Measurements from ENCODE around the gene PPP1CA. TPM values are rescaled to one million over a fixed set of nuclear protein-coding genes. Genes with fewer than 3 reads are reported as not detected.
A peak's percentile ranks its signal among the peaks of the same experiment; 100 is the strongest.

PPP1CA gene
- polyA plus RNA-seq, 3 donors: 209 to 551 (median 461) TPM

DNA sequence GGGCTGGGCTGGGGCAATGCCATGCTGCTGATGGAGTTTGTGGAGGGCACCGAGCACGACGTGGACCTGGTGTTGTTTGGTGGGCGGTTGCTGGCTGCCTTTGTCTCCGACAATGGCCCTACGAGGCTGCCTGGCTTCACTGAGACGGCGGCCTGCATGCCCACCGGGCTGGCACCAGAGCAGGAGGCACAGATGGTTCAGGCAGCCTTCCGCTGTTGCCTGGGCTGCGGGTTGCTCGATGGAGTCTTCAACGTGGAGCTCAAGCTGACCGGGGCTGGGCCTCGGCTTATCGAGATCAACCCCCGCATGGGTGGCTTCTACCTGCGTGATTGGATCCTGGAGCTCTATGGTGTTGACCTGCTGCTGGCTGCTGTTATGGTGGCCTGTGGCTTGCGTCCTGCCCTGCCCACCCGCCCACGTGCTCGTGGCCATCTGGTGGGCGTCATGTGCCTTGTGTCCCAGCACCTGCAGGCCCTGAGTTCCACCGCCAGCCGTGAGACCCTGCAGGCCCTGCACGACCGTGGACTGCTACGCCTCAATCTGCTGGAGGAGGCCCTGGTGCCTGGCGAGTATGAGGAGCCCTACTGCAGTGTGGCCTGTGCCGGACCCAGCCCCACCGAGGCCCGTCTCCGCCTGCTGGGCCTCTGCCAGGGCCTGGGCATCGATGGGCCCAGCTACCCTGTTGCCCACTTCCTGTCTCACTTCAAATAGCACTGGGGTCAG is 22.4 kb upstream of the PPP1CA start:
- no peaks in the 10 kb centered on the region for H4K20me1 ChIP-seq (ENCODE audit: insufficient read depth, low read length)
- Mint-ChIP-seq H3K4me3 (no peak overlapping the region), H3K36me3 (no peaks in the 10 kb centered on the region), H3K27me3 (ENCODE audit: low read depth in 3 of 3) (peaks cover 8 to 15% (median 14%) of the 10 kb centered on the region in 3 donors), H3K4me1 (peaks cover 25% of the 10 kb centered on the region), H3K27ac (peak overlapping the region in 2 of 7 donors; percentile 33 to 40), H3K9me3 (peaks cover 0 to 2% (median 0%) of the 10 kb centered on the region in 7 donors)
- TF ChIP-seq, protein P1, sequence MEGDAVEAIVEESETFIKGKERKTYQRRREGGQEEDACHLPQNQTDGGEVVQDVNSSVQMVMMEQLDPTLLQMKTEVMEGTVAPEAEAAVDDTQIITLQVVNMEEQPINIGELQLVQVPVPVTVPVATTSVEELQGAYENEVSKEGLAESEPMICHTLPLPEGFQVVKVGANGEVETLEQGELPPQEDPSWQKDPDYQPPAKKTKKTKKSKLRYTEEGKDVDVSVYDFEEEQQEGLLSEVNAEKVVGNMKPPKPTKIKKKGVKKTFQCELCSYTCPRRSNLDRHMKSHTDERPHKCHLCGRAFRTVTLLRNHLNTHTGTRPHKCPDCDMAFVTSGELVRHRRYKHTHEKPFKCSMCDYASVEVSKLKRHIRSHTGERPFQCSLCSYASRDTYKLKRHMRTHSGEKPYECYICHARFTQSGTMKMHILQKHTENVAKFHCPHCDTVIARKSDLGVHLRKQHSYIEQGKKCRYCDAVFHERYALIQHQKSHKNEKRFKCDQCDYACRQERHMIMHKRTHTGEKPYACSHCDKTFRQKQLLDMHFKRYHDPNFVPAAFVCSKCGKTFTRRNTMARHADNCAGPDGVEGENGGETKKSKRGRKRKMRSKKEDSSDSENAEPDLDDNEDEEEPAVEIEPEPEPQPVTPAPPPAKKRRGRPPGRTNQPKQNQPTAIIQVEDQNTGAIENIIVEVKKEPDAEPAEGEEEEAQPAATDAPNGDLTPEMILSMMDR (IDR thresholded peaks at IDR 0.05): no peak
- no peak overlapping the region for H3K27ac ChIP-seq (ENCODE audit: low read depth in 1 of 2, low read length in 2 of 2)
- peaks cover 6% of the 10 kb centered on the region for H3K79me2 ChIP-seq (ENCODE audit: insufficient read depth, low read length)
- no peaks in the 10 kb centered on the region for H3K9me3 ChIP-seq (replicated peaks in 1 of 2; ENCODE audit: control insufficient read depth in 1 of 2, insufficient read depth in 1 of 2, low read length in 2 of 2)
- H3K4me2 ChIP-seq (replicated peaks; ENCODE audit: extremely low read depth, low read length, poor library complexity, severe bottlenecking): no peak overlapping the region
- no peaks in the 10 kb centered on the region for H3K36me3 ChIP-seq (replicated peaks in 1 of 2; ENCODE audit: control insufficient read depth in 1 of 2, insufficient read depth in 2 of 2, low read length in 2 of 2)
- intact Hi-C loops (cut with micrococcal nuclease): no loop called here
- WGBS (ENCODE audit: insufficient coverage): 90% methylated on average over 34 of the region's 34 CpGs
- no peak overlapping the region for H2AFZ ChIP-seq (ENCODE audit: insufficient read depth, low read depth, low read length, poor library complexity, severe bottlenecking)
- no peak overlapping the region for H3K4me3 ChIP-seq (replicated peaks in 1 of 3; ENCODE audit: low read depth in 2 of 3, low read length in 3 of 3)
- DNase-seq: no peak
- peaks cover 0 to 12% of the 10 kb centered on the region in 2 donors for H3K27me3 ChIP-seq (ENCODE audit: control insufficient read depth in 2 of 2, insufficient read depth in 2 of 2, low read length in 2 of 2)
- peaks cover 26 to 39% of the 10 kb centered on the region in 2 donors for H3K4me1 ChIP-seq (ENCODE audit: control insufficient read depth in 1 of 2, insufficient read depth in 2 of 2, low read length in 2 of 2)
- H3K9ac ChIP-seq (ENCODE audit: insufficient read depth, low read length, poor library complexity, severe bottlenecking): no peak overlapping the region

DNA sequence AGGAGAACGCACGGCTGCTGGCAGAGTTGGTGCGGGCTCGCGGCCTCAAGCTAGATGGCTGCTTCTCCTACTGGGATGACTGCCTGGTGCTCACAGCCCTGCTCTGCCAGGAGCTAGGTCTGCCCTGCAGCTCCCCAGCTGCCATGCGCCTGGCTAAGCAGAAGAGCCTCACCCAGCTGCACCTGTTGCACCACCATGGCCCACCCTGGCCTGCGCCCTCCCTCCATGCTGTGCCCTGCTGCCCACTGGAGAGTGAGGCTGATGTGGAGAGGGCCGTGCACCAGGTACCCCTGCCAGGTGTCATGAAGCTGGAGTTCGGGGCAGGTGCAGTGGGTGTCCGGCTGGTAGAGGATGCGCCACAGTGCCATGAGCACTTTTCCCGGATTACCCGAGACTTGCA is 21.8 kb upstream of the PPP1CA start:
- peak overlapping the region in 1 of 2 donors; percentile 12 for H3K4me3 Mint-ChIP-seq

More for the DNA sequence above, 21.8 kb upstream of the PPP1CA start:
- Mint-ChIP-seq H3K4me1 (peaks cover 25% of the 10 kb centered on the region), H3K27ac (no peak overlapping the region), H3K9me3 (no peaks in the 10 kb centered on the region), H3K36me3 (no peaks in the 10 kb centered on the region), H3K27me3 (ENCODE audit: low read depth in 3 of 3) (peaks cover 9 to 20% (median 20%) of the 10 kb centered on the region in 3 donors)
- Histone ChIP-seq H3K9me3 (replicated peaks in 1 of 2; ENCODE audit: control insufficient read depth in 1 of 2, insufficient read depth in 1 of 2, low read length in 2 of 2) (no peaks in the 10 kb centered on the region), H3K27ac (ENCODE audit: low read depth in 1 of 2, low read length in 2 of 2) (no peak overlapping the region), H3K36me3 (replicated peaks in 1 of 2; ENCODE audit: control insufficient read depth in 1 of 2, insufficient read depth in 2 of 2, low read length in 2 of 2) (no peaks in the 10 kb centered on the region), H3K4me3 (replicated peaks in 1 of 3; ENCODE audit: low read depth in 2 of 3, low read length in 3 of 3) (no peak overlapping the region), H3K27me3 (ENCODE audit: control insufficient read depth in 2 of 2, insufficient read depth in 2 of 2, low read length in 2 of 2) (peaks cover 0 to 17% of the 10 kb centered on the region in 2 donors), H3K9ac (ENCODE audit: insufficient read depth, low read length, poor library complexity, severe bottlenecking) (no peak overlapping the region), H3K4me2 (replicated peaks; ENCODE audit: extremely low read depth, low read length, poor library complexity, severe bottlenecking) (no peak overlapping the region), H2AFZ (ENCODE audit: insufficient read depth, low read depth, low read length, poor library complexity, severe bottlenecking) (no peak overlapping the region), H4K20me1 (ENCODE audit: insufficient read depth, low read length) (no peaks in the 10 kb centered on the region), H3K4me1 (ENCODE audit: control insufficient read depth in 1 of 2, insufficient read depth in 2 of 2, low read length in 2 of 2) (peaks cover 27 to 40% of the 10 kb centered on the region in 2 donors), H3K79me2 (ENCODE audit: insufficient read depth, low read length) (peaks cover under 1% of the 10 kb centered on the region)
- intact Hi-C loops (cut with micrococcal nuclease): no loop called here
- 95% methylated on average over 12 of the region's 13 CpGs for WGBS (ENCODE audit: insufficient coverage)
- TF ChIP-seq, protein P1 (IDR thresholded peaks at IDR 0.05): no peak
- DNase-seq: no peak

Measured in CD14-positive monocyte (primary cell).